SK-N-SH (cell line): ENCODE data around the gene SPNS1. TPM values are rescaled to one million over a fixed set of nuclear protein-coding genes. Genes with fewer than 3 reads are reported as not detected.

ENCODE experiments used
- CTCF ChIA-PET: fragments of 300-600, 350-600 bp; formaldehyde crosslinking; extraction: SDS; loops from one replicate; lab custom pipeline; 2021; lab: Yijun Ruan, JAX
- POLR2A ChIA-PET: fragments of 350-600 bp; sonication (Branson Sonifier 250); formaldehyde crosslinking; extraction: SDS; loops from one replicate; lab custom pipeline; 2020; ENCODE audit warnings: antibody characterized with exemption, inconsistent platforms; lab: Yijun Ruan, JAX
- DNase-seq: peaks from one replicate; pipeline ENCODE4 v3.0.0; 2012
- H2AFZ ChIP-seq: fragments of 200-600 bp; sonication (generic); 2 replicates; pipeline ENCODE4 v1.8.1; 2016; ENCODE audit warnings: antibody characterized with exemption, mild to moderate bottlenecking, low read depth
- H3F3A ChIP-seq: fragments of 200-600 bp; sonication (generic); replicated peaks from 2 replicates; pipeline ENCODE3; 2016; ENCODE audit warnings: antibody characterized with exemption, mild to moderate bottlenecking; ENCODE audit not compliant: insufficient read depth
- H3K27ac ChIP-seq, 2 experiments: fragments of 200-500 bp in 1 of 2; fragments of 200-600 bp in 1 of 2; sonication (Bioruptor generic) in 1 of 2; sonication (generic), shearing (Covaris generic) in 1 of 2; 2 replicates each; pipeline versions ENCODE4 v1.5.1 to v1.6.1; 2014 to 2016; ENCODE audit warnings: low read depth in 2 of 2, inconsistent platforms in 1 of 2, low read length in 1 of 2, mild to moderate bottlenecking in 1 of 2, mixed read lengths in 1 of 2
- H3K27me3 ChIP-seq: fragments of 200-600 bp; sonication (generic), shearing (Covaris generic); 2 replicates; pipeline ENCODE4 v1.6.1; 2016; ENCODE audit warnings: mixed run types; ENCODE audit not compliant: insufficient read depth
- H3K36me3 ChIP-seq, 2 experiments: fragments of 200-500 bp in 1 of 2; fragments of 200-600 bp in 1 of 2; sonication (Bioruptor generic) in 1 of 2; sonication (generic) in 1 of 2; replicated peaks in 1 of 2; 2 replicates each; pipeline versions ENCODE3 to v1.5.1; 2014 to 2016; ENCODE audit warnings: low read length in 1 of 2, mild to moderate bottlenecking in 1 of 2; ENCODE audit not compliant: insufficient read depth in 2 of 2, control insufficient read depth in 1 of 2
- H3K4me1 ChIP-seq, 2 experiments: fragments of 200-500 bp in 1 of 2; fragments of 200-600 bp in 1 of 2; sonication (Bioruptor generic) in 1 of 2; sonication (generic), shearing (Covaris generic) in 1 of 2; 2 replicates each; pipeline versions ENCODE4 v1.5.1 to v1.6.1; 2014 to 2016; ENCODE audit warnings: low read depth in 1 of 2, low read length in 1 of 2, mixed run types in 1 of 2; ENCODE audit not compliant: insufficient read depth in 2 of 2, control insufficient read depth in 1 of 2
- H3K4me2 ChIP-seq: fragments of 200-600 bp; sonication (generic), shearing (Covaris generic); 2 replicates; pipeline ENCODE4 v1.6.1; 2017; ENCODE audit warnings: mixed run types
- H3K4me3 ChIP-seq, 2 experiments: fragments of 200-500 bp in 1 of 2; fragments of 200-600 bp in 1 of 2; sonication (Bioruptor generic) in 1 of 2; sonication (generic), shearing (Covaris generic) in 1 of 2; 2 replicates each; pipeline versions ENCODE4 v1.5.1 to v1.8.1; 2014 to 2016; ENCODE audit warnings: low read depth in 2 of 2, inconsistent platforms in 1 of 2, low read length in 1 of 2, mild to moderate bottlenecking in 1 of 2, mixed read lengths in 1 of 2, moderate library complexity in 1 of 2
- H3K79me2 ChIP-seq: fragments of 200-600 bp; sonication (generic); 2 replicates; pipeline ENCODE4 v1.8.1; 2017; ENCODE audit warnings: mild to moderate bottlenecking; ENCODE audit not compliant: insufficient read depth
- H3K9ac ChIP-seq: fragments of 200-600 bp; sonication (generic); 2 replicates; pipeline ENCODE4 v1.6.1; 2017; ENCODE audit warnings: mixed run types
- H3K9me2 ChIP-seq: fragments of 200-600 bp; sonication (generic); 2 replicates; pipeline ENCODE4 v1.6.1; 2017; ENCODE audit warnings: mixed run types
- H3K9me3 ChIP-seq: fragments of 200-600 bp; sonication (generic); 2 replicates; pipeline ENCODE4 v1.6.1; 2017; ENCODE audit warnings: mixed run types, mild to moderate bottlenecking, moderate library complexity
- H4K20me1 ChIP-seq: fragments of 200-600 bp; sonication (generic); 2 replicates; pipeline ENCODE4 v1.6.1; 2017; ENCODE audit warnings: mild to moderate bottlenecking, mixed run types; ENCODE audit not compliant: insufficient read depth
- CHD2 ChIP-seq: fragments of 150-350 bp; IDR thresholded peaks from 2 replicates; pipeline ENCODE4 v1.6.1; 2018; ENCODE audit warnings: low read length; ENCODE audit not compliant: partially characterized antibody
- FOXJ3 ChIP-seq: sonication (generic); formaldehyde crosslinking; IDR thresholded peaks from 2 replicates; pipeline ENCODE4 v1.5.1; 2020; ENCODE audit warnings: mild to moderate bottlenecking, missing genetic modification reagents
- MEF2A ChIP-seq: IDR thresholded peaks from 2 replicates; pipeline ENCODE4 v1.4.0; 2012; ENCODE audit warnings: low read depth, borderline replicate concordance
- NRF1 ChIP-seq: IDR thresholded peaks from 2 replicates; pipeline ENCODE4 v1.6.1; 2012; ENCODE audit warnings: low read depth, mild to moderate bottlenecking, low read length
- POLR2AphosphoS5 ChIP-seq: IDR thresholded peaks from 2 replicates; pipeline ENCODE4 v1.6.1; 2012; ENCODE audit warnings: low read depth, low read length
- RAD21 ChIP-seq: IDR thresholded peaks from 2 replicates; pipeline ENCODE4 v1.6.1; 2012; ENCODE audit warnings: mild to moderate bottlenecking, low read length
- RFX5 ChIP-seq: IDR thresholded peaks from 2 replicates; pipeline ENCODE4 v1.6.1; 2012; ENCODE audit warnings: mild to moderate bottlenecking, improper control_type of control experiment, low read length
- TCF12 ChIP-seq: IDR thresholded peaks from 2 replicates; pipeline ENCODE4 v1.4.0; 2012
- TEAD4 ChIP-seq: IDR thresholded peaks from 2 replicates; pipeline ENCODE4 v1.4.0; 2012; ENCODE audit warnings: mild to moderate bottlenecking, borderline replicate concordance; ENCODE audit not compliant: insufficient read depth
- WGBS: methylation state at CpG from one replicate; pipeline ENCODE4 v1.1.6; 2017; ENCODE audit warnings: low lambda C conversion rate; 5-methylcytosine and 5-hydroxymethylcytosine counted together
- polyA plus RNA-seq, 3 experiments: library from polyadenylated mRNA; depleted of rRNA; stranded (reverse); fragments of >200 nt; gene quantifications; 2 replicates each; pipeline ENCODE4 v1.2.3, GENCODE V29; 2012
- TF ChIP-seq, protein P1 (sequence below): IDR thresholded peaks from 2 replicates; pipeline ENCODE4 v1.4.0; 2012; ENCODE audit warnings: low read depth, borderline replicate concordance
- TF ChIP-seq, protein P2 (sequence below): fragments of 200-600 bp; sonication (generic); IDR thresholded peaks from 2 replicates; pipeline ENCODE4 v1.6.1; 2017; ENCODE audit warnings: antibody characterized with exemption, mild to moderate bottlenecking, moderate library complexity
- TF ChIP-seq, protein P3 (sequence below): fragments of 150-350 bp; IDR thresholded peaks from 2 replicates; pipeline ENCODE4 v1.6.1; 2017; ENCODE audit warnings: antibody characterized with exemption, low read length, low read depth, borderline replicate concordance
- TF ChIP-seq, protein P4 (sequence below): IDR thresholded peaks from 2 replicates; pipeline ENCODE4 v1.4.0; 2012; ENCODE audit warnings: low read depth
- TF ChIP-seq, protein P5 (sequence below): IDR thresholded peaks from 2 replicates; pipeline ENCODE4 v1.6.1; 2012; ENCODE audit warnings: mild to moderate bottlenecking, low read depth, low read length, moderate library complexity

SPNS1 gene
- polyA plus RNA-seq, 1 of the 3 experiments (the other 2 are of a cell fraction), result 41.1 TPM

DNA sequence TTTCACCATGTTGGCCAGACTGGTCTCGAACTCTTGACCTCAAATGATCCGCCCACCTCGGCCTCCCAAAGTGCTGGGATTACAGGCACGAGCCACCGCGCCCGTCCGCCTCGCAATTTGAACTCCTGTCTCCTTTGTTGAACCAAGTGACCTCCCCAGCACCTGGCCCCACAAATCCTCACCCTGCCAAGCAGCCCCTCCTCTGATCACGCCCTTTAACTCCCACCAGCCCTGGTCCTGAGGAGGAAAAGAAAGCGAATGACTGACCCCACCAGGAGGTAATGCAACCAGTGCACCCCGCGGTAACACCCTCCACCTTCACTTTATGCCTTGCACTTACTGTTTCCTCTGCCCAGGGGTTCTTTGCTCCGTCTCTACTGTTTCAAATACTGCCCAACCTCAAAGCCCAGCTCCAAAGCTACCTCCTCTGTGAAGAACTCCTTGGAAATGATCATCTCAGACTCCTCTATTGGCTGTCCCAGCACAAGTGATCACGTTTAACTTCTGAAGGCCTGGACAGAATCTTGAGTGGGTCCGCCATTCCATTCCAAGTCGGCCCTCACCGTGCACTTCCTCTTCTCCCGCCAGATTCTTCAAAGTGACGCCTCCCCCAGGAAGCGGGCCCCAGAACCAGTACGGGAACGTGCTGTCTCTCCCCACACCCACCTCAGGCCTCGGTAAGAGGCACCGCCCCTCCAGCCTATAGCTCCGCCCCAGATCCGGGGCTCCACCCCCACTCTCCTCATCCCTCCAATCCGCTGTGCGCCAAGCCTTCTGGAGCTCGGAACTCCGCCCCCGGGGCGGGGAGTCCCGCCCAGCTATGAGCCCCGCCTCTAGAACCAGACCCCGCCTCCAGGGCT is 38.4 kb upstream of the SPNS1 start:
- 66% methylated on average over 33 of the region's 36 CpGs for WGBS
- no peak overlapping the region for H3K9ac ChIP-seq
- no peaks in the 10 kb centered on the region for H3K79me2 ChIP-seq
- no peaks in the 10 kb centered on the region for H3K9me3 ChIP-seq
- no peak overlapping the region for H3K27ac ChIP-seq
- H3K36me3 ChIP-seq, result no peaks in the 10 kb centered on the region
- ChIA-PET CTCF (interaction anchor here (1.8 kb wide), 1 partner anchor 9 kb away, joined by 5 read pairs; no protein-coding TSS in a partner anchor), POLR2A (no interaction called here)
- H3K4me1 ChIP-seq, result no peaks in the 10 kb centered on the region
- DNase-seq, result peak; percentile 89
- no peaks in the 10 kb centered on the region for H4K20me1 ChIP-seq
- H3K4me2 ChIP-seq, result no peak overlapping the region
- no peaks in the 10 kb centered on the region for H3K27me3 ChIP-seq
- no peak for TF ChIP-seq CHD2
- no peak for TF ChIP-seq RFX5
- TF ChIP-seq RAD21, result no peak
- TF ChIP-seq MEF2A, result no peak
- TF ChIP-seq, protein P1, sequence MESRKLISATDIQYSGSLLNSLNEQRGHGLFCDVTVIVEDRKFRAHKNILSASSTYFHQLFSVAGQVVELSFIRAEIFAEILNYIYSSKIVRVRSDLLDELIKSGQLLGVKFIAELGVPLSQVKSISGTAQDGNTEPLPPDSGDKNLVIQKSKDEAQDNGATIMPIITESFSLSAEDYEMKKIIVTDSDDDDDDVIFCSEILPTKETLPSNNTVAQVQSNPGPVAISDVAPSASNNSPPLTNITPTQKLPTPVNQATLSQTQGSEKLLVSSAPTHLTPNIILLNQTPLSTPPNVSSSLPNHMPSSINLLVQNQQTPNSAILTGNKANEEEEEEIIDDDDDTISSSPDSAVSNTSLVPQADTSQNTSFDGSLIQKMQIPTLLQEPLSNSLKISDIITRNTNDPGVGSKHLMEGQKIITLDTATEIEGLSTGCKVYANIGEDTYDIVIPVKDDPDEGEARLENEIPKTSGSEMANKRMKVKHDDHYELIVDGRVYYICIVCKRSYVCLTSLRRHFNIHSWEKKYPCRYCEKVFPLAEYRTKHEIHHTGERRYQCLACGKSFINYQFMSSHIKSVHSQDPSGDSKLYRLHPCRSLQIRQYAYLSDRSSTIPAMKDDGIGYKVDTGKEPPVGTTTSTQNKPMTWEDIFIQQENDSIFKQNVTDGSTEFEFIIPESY, result no peak
- TF ChIP-seq, protein P2, sequence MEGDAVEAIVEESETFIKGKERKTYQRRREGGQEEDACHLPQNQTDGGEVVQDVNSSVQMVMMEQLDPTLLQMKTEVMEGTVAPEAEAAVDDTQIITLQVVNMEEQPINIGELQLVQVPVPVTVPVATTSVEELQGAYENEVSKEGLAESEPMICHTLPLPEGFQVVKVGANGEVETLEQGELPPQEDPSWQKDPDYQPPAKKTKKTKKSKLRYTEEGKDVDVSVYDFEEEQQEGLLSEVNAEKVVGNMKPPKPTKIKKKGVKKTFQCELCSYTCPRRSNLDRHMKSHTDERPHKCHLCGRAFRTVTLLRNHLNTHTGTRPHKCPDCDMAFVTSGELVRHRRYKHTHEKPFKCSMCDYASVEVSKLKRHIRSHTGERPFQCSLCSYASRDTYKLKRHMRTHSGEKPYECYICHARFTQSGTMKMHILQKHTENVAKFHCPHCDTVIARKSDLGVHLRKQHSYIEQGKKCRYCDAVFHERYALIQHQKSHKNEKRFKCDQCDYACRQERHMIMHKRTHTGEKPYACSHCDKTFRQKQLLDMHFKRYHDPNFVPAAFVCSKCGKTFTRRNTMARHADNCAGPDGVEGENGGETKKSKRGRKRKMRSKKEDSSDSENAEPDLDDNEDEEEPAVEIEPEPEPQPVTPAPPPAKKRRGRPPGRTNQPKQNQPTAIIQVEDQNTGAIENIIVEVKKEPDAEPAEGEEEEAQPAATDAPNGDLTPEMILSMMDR, result no peak
- TF ChIP-seq NRF1, result no peak
- no peak for TF ChIP-seq TEAD4
- no peak for TF ChIP-seq POLR2AphosphoS5
- TF ChIP-seq TCF12, result no peak
- TF ChIP-seq, protein P3, sequence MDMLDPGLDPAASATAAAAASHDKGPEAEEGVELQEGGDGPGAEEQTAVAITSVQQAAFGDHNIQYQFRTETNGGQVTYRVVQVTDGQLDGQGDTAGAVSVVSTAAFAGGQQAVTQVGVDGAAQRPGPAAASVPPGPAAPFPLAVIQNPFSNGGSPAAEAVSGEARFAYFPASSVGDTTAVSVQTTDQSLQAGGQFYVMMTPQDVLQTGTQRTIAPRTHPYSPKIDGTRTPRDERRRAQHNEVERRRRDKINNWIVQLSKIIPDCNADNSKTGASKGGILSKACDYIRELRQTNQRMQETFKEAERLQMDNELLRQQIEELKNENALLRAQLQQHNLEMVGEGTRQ, result no peak
- no peak for TF ChIP-seq FOXJ3 (CRISPR knock-in tag)
- TF ChIP-seq, protein P4, sequence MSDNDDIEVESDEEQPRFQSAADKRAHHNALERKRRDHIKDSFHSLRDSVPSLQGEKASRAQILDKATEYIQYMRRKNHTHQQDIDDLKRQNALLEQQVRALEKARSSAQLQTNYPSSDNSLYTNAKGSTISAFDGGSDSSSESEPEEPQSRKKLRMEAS, result no peak
- TF ChIP-seq, protein P5, sequence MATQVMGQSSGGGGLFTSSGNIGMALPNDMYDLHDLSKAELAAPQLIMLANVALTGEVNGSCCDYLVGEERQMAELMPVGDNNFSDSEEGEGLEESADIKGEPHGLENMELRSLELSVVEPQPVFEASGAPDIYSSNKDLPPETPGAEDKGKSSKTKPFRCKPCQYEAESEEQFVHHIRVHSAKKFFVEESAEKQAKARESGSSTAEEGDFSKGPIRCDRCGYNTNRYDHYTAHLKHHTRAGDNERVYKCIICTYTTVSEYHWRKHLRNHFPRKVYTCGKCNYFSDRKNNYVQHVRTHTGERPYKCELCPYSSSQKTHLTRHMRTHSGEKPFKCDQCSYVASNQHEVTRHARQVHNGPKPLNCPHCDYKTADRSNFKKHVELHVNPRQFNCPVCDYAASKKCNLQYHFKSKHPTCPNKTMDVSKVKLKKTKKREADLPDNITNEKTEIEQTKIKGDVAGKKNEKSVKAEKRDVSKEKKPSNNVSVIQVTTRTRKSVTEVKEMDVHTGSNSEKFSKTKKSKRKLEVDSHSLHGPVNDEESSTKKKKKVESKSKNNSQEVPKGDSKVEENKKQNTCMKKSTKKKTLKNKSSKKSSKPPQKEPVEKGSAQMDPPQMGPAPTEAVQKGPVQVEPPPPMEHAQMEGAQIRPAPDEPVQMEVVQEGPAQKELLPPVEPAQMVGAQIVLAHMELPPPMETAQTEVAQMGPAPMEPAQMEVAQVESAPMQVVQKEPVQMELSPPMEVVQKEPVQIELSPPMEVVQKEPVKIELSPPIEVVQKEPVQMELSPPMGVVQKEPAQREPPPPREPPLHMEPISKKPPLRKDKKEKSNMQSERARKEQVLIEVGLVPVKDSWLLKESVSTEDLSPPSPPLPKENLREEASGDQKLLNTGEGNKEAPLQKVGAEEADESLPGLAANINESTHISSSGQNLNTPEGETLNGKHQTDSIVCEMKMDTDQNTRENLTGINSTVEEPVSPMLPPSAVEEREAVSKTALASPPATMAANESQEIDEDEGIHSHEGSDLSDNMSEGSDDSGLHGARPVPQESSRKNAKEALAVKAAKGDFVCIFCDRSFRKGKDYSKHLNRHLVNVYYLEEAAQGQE, result no peak
- H3K9me2 ChIP-seq, result no peaks in the 10 kb centered on the region
- H2AFZ ChIP-seq, result no peak overlapping the region
- no peak overlapping the region for H3K4me3 ChIP-seq
- H3F3A ChIP-seq, result no peaks in the 10 kb centered on the region
